GM21576 (cell line): ENCODE measurements around the gene RBSN.

ENCODE experiments used
- ATAC-seq: cut with Tn5 transposase; IDR thresholded peaks from one replicate; pipeline ENCODE4 v1.9.1; 2021; ENCODE audit warnings: mild to moderate bottlenecking, moderate library complexity; ENCODE audit not compliant: unreplicated experiment

RBSN gene

DNA sequence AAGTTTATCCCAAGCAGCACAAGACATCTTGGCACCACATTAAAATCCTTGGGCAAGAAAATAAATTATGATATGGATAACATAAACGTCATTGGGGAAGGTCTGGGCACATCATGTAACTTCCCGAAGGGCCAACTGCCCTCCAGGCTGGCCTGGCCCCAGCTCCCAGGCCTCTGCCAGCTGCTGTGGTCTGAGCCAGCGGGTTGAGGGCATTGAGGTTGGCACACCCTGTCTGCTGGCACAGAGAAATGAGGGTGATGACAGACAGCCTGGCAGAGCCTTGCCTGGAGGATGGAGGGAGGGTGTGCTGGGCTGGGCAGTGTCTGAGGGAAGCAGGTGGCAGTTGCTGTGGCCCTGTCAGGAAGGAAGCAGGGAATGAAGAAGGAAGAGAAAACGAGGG, 3.3 kb upstream of the RBSN start:
- ATAC-seq = no peak

DNA sequence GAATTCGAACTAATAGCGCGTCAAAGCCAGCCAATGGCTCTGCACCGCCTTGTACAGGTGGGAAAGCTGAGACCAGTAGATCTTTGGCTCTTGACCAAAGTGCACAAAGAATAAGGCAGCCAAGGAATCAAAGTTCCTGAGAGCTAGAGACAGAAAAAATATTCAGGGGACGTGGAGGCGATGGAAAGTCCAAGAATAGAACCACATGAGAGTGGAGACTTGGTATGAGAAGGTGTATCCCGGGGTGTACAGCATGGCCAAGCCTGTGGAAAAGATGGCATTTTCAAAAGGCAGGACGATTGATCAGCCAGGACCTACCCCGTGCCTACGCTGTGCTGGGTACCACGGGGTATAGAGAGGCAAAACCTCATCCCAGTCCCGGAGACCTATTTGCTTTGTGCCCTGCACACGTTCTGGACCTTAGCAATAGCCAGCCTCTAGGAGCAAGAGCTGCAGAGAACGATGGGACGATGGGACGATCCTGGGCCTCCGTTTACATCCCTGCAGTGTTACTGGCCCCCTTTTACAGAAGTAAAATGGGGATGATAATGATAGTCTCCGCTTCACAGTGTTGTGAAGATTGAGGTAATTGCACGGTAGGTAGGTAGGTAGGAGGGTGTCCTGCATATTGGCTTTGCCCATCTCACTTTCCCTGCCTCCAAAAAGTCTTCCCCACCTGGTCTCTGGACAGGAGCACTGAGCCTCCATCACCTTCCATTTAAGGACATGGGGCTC, 583 bp upstream of the RBSN start:
- ATAC-seq = no peak

DNA sequence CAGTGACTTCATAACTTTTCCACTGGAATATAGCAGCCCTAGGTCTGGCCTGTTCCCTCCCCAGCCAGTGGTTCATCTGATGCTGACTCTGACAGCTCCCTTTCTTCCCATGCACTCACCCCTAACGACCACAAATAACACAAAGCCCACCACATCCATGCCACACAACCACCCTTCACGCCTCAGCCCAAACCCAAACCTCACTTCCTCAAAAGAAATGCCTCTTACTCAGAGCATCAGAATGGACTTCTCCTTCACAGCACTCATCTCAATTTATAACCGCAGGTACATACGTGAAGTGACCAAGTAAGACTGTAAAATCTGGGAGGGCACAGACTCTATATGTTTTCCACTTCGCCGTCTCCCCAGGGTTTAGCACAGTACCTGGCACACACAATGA, 1.1 kb downstream of the RBSN start:
- no peak for ATAC-seq

DNA sequence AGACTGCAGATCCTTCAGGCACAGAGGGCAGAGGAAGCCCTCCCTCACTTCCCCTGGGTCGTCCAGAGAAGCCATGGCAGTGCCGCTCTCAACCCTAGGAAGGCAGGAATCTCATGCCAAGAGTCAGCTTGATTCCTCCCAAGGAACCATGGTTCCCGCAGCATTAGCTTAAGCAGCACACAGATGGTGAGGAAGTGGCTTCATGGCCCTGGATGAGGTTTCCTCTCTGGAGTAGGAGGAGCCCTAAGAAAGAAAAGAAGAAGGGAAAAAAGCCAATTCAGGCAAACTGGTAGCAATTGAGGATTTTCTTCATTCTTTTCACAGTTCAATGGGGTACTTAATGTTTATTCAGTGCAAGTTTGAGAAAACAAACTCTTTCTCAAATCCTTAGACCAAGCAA, 2.9 kb downstream of the RBSN start:
- no peak for ATAC-seq

DNA sequence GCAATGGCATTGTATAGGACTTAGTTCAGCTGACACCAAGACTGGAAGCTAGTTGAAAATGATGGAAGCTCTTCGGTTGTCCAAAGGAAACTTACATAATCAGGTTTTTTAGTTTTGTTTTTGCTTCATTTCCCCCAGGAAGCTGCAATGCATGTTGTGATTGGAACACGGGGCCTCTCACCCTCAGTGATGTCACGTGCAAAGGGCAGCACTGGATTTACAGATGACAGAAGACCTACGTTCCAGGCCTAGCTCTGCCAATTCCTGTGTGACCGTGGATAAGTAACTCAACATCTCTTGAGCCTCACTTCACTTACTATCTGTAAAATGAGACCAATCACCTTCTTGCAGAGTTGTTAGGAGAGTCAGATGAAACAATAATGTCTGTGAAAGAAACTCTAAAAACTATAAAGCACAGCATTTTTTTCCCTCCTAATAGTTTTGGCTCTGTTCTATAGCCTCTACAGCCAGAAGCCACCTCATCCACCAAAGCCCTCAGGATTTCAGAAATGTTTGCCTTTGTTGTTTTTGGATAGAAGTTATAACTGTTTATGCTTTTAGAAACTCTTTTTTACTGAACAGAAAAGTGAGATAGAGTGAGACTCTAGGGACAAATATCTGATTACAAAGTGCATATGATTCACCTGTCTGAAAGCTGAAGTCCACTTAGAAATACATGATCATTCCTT, 4.6 kb downstream of the RBSN start:
- no peak for ATAC-seq

DNA sequence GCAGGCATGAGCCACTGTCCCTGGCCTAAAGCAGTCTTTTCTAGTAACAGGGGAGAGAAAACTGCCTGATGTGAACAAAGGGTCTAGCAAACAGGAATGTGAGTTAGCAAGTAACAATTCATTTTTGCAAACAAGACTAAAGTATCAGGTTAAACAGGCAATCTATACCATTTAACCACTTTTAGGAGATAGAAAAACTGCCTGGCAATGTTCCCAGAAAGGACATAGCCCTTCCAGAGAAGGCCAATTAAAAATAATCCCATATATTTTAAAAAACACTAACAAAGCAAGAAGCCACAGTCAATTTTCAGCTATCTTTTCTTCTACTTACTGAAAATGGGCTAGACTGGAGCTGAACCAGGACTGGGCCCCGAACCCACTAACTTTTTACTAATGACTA, 6.3 kb downstream of the RBSN start:
- ATAC-seq = no peak

DNA sequence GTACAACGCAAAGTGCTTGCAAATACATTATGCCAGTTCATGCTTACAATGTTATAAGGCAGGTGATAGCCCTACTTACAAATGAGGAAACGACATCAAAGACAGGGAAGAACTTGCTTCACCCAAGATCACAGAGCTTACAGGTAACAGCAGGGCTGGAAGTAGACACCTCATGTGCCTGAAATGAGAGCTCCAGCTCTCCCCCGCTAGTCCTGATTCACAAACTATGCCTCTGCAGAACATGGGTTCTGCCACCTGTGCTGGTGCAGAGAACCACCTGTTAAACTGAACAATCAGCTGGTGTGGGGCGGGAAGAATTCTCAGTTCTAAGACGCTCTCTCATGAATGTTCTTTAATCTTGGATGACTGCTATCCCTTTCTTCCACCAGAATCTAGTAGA, 7.4 kb downstream of the RBSN start:
- ATAC-seq = no peak

DNA sequence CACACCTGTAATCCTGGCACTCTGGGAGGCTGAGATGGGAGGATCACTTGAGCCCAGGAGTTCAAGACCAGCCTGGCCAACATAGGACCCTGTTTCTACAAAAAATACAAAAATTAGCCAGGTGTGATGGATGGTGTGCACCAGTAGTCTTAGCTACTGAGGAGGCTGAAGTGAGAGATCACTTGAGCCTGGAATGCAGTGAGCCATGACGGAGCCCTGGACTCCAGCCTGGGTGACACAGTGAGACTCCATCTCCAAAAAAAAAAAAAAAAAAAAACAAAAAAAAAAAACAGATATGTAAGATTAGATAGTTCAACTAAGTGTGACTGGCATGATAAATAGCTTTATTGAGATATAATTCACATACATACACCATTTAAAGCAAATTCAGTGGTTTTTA, 9.7 kb downstream of the RBSN start:
- no peak for ATAC-seq

DNA sequence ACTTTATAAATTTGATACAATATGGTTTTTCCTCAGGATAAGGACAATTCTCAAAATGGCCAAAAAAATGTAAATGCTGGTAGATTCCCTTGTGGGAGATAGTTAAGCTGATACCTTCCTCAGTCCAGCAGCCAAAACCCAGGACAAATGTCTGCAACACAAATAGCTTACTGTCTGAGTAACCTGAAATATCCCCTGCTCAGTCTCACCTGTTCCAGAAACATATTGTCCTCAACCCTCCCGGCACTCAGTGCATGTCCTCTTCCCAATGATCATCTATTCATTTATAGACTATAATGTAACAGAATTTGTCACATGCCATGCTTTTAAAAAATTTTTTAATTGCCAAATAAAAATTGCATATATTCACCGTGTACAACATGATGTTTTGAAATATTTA, 12.2 kb downstream of the RBSN start:
- ATAC-seq = no peak

DNA sequence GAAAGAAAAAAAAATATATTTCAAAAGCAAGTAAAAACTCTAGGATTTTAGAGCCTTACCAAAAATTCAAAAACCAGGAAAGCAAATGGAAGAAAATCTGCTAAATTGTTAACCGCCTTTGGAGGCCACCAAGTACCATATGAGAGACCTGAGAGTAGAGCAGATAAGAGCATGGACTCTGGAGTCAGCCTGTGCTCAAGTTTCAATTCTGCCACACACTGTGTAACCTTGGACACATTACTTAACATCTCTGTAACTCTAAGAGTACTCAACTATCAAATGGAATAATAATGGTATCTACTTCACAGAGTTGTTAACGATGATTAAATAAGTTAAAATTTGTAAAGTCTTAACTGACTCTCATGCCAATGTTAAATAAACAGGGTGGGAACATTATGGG, 12.7 kb downstream of the RBSN start:
- ATAC-seq = no peak

DNA sequence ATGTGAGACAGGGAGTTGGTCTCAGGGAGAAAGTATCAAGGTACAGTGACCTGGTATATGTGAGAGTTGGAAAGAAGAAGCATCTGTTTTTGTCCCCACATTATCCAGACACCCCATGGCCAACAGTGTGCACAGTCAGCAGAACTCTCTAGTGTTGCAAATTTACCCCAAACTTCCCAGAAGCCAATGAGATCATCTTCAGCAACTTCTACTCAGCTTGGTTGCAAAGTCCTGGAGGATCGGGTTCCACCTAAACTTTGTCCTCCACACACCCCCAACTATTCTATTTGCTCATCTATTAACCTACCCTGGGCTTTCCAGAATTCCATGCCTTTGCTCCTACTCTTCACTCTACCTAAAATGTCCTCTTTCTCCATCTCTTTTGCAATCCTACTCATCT, 15.7 kb downstream of the RBSN start:
- ATAC-seq = no peak

DNA sequence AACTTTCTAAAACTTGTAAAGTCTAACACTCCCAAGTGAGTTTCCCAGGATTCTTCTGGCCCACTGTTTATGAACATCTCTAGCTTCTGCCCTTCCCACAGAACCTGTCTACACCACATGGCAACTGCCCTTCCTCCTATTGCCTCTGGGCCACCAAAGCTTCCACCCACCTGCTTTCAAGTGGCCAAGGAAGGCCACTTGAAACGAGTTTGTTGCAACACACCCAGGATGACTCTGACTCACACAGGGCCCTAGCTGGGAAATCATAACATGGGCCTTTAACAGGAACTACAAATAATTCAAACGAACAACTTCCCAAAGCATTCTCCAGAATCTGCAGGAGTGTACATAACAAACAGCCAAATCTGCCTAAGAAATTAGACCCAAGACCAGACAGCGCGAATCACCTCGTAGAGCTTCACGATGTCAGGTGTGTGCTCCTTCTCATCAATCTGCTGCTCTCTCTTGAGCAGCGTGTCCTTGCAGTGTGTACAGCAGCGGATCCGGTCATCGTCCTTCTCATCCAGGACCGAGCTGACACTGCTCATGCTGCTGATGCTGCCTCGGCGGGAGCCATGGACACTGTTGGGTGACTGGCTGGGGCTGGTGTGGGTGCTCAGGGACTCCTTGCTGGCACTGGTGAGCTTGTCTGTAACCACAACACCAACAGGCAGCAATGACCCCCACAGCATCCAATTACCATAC, 16.8 kb downstream of the RBSN start:
- ATAC-seq = no peak

DNA sequence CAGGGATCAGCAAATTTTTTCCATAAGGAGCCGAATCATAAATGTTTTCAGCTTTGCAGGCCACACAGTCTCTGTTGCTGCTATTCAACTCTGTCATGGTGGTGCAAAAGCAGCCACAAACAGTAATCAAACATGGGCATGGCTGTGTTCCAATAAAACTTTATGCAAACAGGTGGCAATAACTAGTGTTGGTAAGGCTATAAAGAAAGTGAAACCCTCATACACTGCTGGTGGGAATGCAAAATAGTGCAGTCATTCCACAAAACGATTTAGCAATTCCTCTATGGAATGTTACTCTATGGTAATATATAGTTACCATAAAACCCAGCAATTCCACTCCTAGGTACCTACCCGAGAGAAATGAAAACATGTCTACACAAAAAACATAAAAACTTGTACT, 19.9 kb downstream of the RBSN start:
- no peak for ATAC-seq

DNA sequence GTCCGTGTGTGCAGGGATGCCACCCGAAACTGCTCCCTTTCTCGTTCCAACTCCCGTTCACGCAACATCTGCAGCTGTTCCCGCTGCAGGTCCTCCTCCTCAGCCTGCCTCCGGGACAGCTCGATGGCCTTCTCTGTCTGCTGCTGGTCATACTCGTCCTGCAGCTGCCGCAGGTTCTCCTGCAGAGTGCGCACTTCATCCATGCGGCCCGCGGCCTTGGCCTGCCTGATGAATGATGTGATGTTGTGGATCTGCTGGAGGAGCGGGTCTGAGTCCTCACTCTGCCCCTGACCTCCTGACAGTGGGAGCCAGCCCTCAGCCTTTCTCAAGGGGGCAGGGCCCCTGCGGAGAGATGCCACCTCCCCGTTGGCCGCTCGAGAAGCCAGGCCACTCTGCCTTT, 24.4 kb downstream of the RBSN start:
- no peak for ATAC-seq

DNA sequence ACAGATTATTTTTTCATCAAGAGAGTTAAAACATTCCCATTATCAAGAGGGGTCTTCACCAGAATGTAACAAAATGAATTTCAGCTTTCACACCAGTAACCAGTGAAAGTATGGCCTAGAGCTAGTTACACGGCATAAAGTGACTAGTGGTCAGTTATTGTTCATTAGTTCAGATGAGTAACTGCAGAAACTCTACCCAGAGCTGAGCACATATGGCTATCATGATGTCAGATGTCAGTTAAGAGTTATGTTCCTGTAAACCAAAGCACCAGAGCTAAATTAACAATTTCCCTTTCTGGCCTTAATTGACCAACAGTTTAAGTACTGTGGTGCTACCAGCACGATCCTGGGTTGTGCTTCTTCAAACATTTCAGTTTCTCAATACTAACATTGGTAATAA, 27.2 kb downstream of the RBSN start:
- no peak for ATAC-seq

DNA sequence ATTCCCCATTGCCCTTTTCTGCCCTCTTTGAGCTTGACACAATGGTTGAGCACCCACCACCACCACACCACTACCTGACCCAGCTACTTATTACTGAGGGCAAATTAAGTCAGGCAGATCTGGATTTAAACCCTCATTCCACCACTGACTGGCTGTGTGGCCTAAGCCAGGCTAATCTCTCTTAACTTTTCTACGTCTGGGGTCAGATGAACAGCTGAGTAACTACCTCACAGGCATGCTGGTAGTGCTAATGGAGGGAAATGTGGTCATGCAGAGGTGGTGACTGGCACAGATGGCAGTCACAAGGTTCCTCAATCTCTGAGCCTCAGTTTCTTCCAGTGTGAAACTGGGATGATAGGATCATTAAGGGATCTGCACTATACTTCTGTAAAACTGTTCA, 29.5 kb downstream of the RBSN start:
- ATAC-seq = no peak

DNA sequence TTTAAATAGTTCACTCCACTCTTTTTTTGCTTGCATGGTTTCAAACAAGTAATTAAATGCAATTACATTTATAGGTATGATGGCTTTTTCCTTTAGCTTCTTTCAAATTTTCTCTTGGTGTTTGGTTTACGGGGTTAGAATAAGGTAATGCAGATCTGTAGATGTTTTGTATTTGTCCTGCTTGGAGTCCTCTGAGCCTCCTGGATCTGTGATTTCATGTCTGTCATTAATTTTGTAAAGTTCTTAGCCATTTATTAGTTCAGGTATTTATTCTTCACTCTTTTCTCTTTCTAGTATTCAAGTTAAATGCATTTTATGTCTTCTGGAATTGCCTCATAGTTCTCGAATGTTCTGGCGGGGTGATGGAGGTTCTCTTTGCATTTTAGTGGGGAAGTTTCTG, 32.5 kb downstream of the RBSN start:
- no peak for ATAC-seq

DNA sequence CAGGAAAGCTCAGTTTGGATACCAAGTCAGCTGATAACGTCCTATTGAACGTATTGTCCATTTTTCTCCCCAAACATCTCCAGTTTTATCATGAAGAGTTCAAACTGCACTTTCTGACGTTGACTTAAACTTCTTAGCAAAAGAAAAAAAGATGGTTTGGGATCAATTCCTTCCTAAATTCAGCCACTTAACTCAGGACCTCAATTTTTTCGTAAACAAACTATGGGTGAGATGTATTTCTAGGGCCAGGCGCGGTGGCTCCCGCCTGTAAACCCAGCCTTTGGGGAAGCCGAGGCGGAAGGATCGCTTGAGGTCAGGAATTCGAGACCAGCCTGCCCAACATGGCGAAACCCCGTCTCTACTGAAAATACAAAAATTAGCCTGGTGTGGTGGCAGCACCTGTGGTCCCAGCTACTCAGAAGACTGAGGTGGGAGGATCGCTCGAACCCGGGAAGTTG, 33.4 kb downstream of the RBSN start:
- no peak for ATAC-seq

DNA sequence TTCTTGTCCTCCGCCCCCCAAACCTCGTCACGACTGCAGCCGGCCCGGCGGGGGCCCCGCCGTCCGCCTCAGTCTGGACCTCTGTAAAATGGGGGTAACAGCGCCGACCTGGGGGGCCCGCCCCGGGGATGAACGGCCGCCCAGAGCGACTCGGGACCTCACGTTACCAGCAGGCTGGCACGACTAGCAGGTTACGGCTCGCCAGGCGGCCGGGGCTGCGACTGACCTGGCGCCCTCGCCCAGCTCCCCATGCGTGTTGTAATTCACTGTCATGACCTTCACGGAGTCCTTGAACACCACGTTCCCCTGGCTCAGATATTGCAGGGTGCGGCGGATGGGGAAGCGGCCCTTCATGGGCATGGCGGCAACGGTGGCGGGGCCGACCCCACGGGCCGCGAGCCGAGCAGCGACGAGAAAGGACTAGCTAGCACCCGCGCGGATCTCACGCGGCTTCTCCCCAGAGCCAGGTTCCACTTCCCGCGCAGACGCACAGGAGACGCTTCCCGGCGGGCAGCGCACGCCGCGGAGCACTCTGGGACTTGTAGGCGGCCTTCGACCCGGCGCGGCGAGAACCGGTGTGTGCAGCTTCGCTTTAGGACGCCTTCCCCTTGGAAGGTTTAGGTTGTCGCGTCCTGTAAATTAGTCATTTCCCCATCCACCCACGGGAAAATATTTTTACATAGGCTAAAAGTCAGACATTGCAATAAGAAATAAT, 34.0 kb downstream of the RBSN start, which contains the start of gene MRPS25:
TSS of gene MRPS25 (minus strand) at position 481 of the 715 bp plus-strand sequence. CDS start at position 360, 121 bp downstream.
- peak; percentile 95 for ATAC-seq

DNA sequence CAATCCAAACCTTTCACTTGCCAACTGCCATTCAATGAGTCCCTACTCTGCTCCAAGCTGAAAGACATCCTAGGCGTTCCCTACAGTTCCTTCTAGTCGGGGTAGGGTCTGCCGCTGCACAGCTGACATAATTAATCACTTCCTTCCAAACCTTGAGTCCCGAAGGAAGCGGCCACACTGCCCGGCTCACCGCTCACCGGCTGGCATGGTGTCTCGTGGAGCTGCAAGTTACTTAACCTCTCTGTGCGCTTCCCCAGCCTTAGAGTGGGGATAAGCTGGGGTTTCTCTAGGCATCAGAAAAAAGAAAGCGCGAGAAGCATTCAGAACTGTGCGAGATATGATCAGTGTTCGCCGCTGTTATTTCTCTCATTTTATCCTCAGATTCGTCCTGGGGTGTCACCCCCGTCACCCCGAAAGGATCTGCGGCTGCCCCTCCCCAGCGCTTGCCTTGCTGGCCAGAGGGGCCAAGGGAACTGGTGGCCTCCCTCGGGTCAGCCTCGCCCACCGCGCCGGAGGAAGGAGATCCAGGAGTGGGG, 34.6 kb downstream of the RBSN start:
- ATAC-seq = peak; percentile 15

DNA sequence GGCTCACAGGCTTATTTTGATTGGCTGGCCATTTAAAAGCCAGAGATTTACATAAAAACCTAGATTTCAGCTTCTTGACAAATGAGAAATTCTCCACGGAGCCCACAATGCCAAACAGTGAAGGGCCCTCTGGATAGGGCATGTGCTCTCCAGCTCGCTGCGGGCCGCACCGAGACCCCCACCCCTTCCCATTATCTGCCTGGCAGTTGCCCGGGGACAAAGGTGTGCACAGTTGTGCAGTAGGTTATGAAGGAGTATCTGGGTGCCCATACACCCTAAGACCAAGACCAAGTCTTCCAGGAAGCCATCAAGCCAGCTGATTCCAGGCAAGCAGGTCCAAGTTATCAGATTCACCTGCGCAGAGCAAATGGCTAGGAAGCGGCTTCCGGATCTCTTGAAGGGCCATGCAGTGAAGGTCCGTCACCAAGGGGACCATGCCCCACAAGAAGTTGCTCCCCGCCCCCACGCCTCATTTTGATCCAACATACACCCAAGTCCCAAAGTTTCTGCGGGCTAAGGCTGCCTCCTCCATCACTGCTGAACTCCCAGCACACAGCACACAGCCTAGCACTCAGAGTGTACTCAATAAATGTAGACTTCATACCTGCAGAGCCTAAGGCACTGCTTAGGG, 35.2 kb downstream of the RBSN start:
- ATAC-seq = no peak
